Ishikawa (cell line): ENCODE measurements around the gene MEF2C.

ENCODE experiments used
- FOXM1 ChIP-seq: IDR thresholded peaks from 2 replicates; pipeline ENCODE4 v1.6.1; 2012; ENCODE audit warnings: low read depth, borderline replicate concordance
- TAF1 ChIP-seq: IDR thresholded peaks from 2 replicates; pipeline ENCODE4 v1.6.1; 2012; ENCODE audit warnings: low read depth, mild to moderate bottlenecking

GRCh38 chr5:88685591-88686541 is 197.1 kb downstream of the MEF2C start:
- no peak for TF ChIP-seq FOXM1
- TF ChIP-seq TAF1: no peak
